ENCODE measurements around the gene GPR150. TPM values are rescaled to one million over a fixed set of nuclear protein-coding genes. Genes with fewer than 3 reads are reported as not detected.
"Not testable (repeated sequence)": the region's sequence is repeated elsewhere in the genome, so short reads cannot be mapped to it uniquely, and the experiment has no call there.

Gene GPR150
- total RNA-seq, 1 experiment from 2014 or later: 0.34 TPM

DNA sequence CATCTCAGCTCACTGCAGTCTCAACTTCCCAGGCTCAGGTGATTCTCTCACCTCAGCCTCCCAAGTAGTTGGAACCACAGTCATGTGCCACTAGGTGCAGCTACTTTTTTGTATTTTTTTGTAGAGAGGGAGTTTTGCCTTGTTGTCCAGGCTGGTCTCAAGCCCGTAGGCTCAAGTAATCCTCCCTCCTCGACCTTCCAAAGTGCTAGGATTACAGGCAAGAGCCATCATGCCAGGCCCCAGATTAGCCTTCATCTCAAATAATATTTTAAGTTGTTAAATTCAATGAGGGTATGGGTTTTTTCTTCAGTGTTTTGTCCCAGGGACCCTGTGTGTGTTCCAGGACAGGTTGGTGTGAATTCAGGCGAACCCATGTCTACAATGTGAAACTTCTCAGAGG is 14.2 kb downstream of the GPR150 start:
- no peak overlapping the region for H3K4me2 ChIP-seq (ENCODE audit: low read depth, low read length, poor library complexity, severe bottlenecking)
- H3K4me1 ChIP-seq (ENCODE audit: low read length): peaks cover 2% of the 10 kb centered on the region
- H3K9me2 ChIP-seq (replicated peaks; ENCODE audit: insufficient read depth, low read length): 0 out of 2 replicates have a peak, but pooled peaks cover 6% of the 10 kb centered on the region
- DNase-seq: no peak
- no peak overlapping the region for H2AFZ ChIP-seq (ENCODE audit: low read length)
- no peak overlapping the region for H3K4me3 ChIP-seq (ENCODE audit: low read length)
- no peaks in the 10 kb centered on the region for H4K20me1 ChIP-seq (ENCODE audit: insufficient read depth, low read depth, low read length)
- no peak overlapping the region for H3K9ac ChIP-seq (ENCODE audit: low read length)
- H3K36me3 ChIP-seq (ENCODE audit: insufficient read depth, low read length): no peaks in the 10 kb centered on the region
- no peaks in the 10 kb centered on the region for H3K79me2 ChIP-seq (ENCODE audit: low read length)
- no peak overlapping the region for H3K27ac ChIP-seq (ENCODE audit: low read length)
- H3K27me3 ChIP-seq (ENCODE audit: low read length): no peaks in the 10 kb centered on the region
- no peaks in the 10 kb centered on the region for H3K9me3 ChIP-seq (ENCODE audit: low read length)

DNA sequence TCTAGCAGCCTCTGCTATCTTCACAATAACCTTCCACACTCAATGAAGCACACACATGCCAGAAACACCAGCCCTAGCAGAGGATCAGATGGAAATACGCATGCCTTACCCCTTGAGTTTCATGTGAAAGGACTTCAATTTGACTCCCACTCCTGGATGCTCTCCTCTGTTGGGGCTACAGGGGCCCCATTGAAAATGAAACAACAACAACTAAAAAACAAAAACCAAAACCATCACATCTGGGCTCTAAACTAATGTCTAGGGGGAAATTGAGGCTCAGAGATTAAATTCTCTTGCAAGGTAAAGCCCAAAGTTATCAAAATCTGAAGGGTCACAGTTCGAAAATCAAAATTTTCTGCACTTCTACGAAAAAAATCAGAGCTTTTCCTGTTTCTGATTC is 18.7 kb downstream of the GPR150 start:
- Histone ChIP-seq H3K9me3 (ENCODE audit: low read length) (no peaks in the 10 kb centered on the region), H3K4me1 (ENCODE audit: low read length) (peaks cover 10% of the 10 kb centered on the region), H3K9me2 (replicated peaks; ENCODE audit: insufficient read depth, low read length) (no peaks in the 10 kb centered on the region), H3K27ac (ENCODE audit: low read length) (no peak overlapping the region), H3K79me2 (ENCODE audit: low read length) (no peaks in the 10 kb centered on the region), H4K20me1 (ENCODE audit: insufficient read depth, low read depth, low read length) (no peaks in the 10 kb centered on the region), H3K27me3 (ENCODE audit: low read length) (no peaks in the 10 kb centered on the region), H2AFZ (ENCODE audit: low read length) (no peak overlapping the region), H3K36me3 (ENCODE audit: insufficient read depth, low read length) (no peaks in the 10 kb centered on the region), H3K4me2 (ENCODE audit: low read depth, low read length, poor library complexity, severe bottlenecking) (no peak overlapping the region), H3K4me3 (ENCODE audit: low read length) (no peak overlapping the region), H3K9ac (ENCODE audit: low read length) (no peak overlapping the region)
- DNase-seq: no peak

DNA sequence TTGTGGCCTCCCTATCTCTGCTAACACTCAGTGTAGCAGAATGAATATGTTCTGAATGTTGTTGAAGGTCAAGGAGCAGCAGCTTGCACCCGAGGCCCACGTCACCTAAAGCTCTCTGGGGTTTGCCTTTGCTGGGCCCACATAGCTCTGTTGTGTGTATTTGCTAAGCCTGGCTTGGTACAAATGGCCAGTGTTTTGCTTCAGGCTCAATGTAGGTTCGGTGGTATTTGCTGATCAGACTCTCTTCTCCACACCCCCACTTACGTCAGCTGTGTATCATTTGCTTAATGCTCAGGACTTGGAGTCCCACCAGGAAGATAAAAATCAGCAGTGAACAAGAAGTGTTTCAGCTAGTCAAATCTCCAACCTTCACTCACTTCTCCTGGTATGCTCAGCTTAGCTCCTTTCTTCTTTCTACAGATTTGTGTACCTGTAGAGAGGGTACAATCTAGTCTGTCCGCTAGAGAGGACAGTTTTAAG is 21.9 kb downstream of the GPR150 start:
- H3K9ac ChIP-seq (ENCODE audit: low read length): no peak overlapping the region
- H3K9me3 ChIP-seq (ENCODE audit: low read length): no peaks in the 10 kb centered on the region
- DNase-seq: no peak
- H3K9me2 ChIP-seq (replicated peaks; ENCODE audit: insufficient read depth, low read length): no peaks in the 10 kb centered on the region
- H4K20me1 ChIP-seq (ENCODE audit: insufficient read depth, low read depth, low read length): no peaks in the 10 kb centered on the region
- H3K4me1 ChIP-seq (ENCODE audit: low read length): peaks cover 20% of the 10 kb centered on the region
- 0 out of 2 replicates have a peak overlapping the region, but pooled peaks have one; percentile 37 for H2AFZ ChIP-seq (ENCODE audit: low read length)
- H3K4me3 ChIP-seq (ENCODE audit: low read length): no peak overlapping the region
- no peaks in the 10 kb centered on the region for H3K27me3 ChIP-seq (ENCODE audit: low read length)
- no peaks in the 10 kb centered on the region for H3K36me3 ChIP-seq (ENCODE audit: insufficient read depth, low read length)
- no peaks in the 10 kb centered on the region for H3K79me2 ChIP-seq (ENCODE audit: low read length)
- no peak overlapping the region for H3K4me2 ChIP-seq (ENCODE audit: low read depth, low read length, poor library complexity, severe bottlenecking)
- H3K27ac ChIP-seq (ENCODE audit: low read length): no peak overlapping the region

DNA sequence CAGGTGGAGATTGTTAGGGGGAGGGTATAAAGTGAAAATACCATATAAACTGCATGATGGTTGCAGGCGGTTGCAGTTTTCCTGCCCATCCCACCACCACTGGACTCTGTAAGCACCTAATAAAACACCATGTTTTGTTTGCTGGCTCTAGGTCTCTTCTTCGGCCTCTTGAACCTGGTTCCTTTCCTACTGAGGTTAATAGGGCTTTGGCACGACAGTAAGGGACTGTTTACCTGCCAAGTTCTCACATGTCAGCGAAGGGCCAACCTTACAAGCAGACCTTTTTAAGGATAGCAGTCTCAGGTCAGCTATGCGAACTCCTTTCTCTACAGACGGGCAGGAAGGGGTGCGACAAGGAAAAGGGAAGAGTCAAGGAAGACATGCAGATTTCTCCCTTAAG is 23.3 kb downstream of the GPR150 start:
- Histone ChIP-seq H3K9me2 (replicated peaks; ENCODE audit: insufficient read depth, low read length) (no peaks in the 10 kb centered on the region), H3K79me2 (ENCODE audit: low read length) (no peaks in the 10 kb centered on the region), H3K36me3 (ENCODE audit: insufficient read depth, low read length) (no peaks in the 10 kb centered on the region), H3K27me3 (ENCODE audit: low read length) (no peaks in the 10 kb centered on the region), H3K9me3 (ENCODE audit: low read length) (no peaks in the 10 kb centered on the region), H3K4me3 (ENCODE audit: low read length) (no peak overlapping the region), H3K4me2 (ENCODE audit: low read depth, low read length, poor library complexity, severe bottlenecking) (no peak overlapping the region), H3K9ac (ENCODE audit: low read length) (no peak overlapping the region), H4K20me1 (ENCODE audit: insufficient read depth, low read depth, low read length) (no peaks in the 10 kb centered on the region), H3K4me1 (ENCODE audit: low read length) (peaks cover 34% of the 10 kb centered on the region), H2AFZ (ENCODE audit: low read length) (no peak overlapping the region), H3K27ac (ENCODE audit: low read length) (no peak overlapping the region)
- no peak for DNase-seq

DNA sequence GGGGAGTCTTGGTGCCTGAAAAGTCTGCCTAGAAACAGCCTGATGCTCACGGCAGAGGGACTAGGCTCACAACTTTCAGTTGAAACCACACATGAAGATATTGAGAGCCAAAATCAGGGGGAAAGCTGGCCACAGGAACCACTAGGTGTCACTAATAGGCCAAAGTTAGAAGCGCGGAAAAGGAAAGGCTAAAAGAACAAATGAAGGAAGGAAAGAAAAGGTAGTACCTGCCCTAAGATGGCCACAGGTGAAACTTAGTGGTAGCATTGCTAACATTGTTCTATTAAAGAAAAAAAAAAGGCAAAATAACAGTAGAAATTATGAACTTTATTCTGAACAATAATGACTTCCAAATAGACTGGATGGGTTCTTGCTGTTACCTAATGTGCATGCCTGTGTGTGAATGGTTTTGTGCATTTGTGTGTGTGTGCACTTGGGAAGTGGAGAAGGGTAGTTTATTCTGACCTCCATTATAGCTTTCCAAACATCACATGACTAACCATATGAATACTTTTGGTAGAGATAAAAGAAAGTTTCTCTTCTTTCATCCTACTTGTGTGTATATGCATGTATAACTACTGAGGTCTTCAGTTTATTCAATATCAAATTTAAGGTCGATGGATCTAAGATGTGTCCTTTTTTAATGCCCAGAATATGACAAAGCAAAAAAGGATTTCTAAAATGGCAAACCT is 24.6 kb downstream of the GPR150 start:
- Histone ChIP-seq H4K20me1 (ENCODE audit: insufficient read depth, low read depth, low read length) (no peaks in the 10 kb centered on the region), H2AFZ (ENCODE audit: low read length) (peak overlapping the region; percentile 94), H3K4me1 (ENCODE audit: low read length) (peaks cover 38% of the 10 kb centered on the region), H3K4me3 (ENCODE audit: low read length) (no peak overlapping the region), H3K9me3 (ENCODE audit: low read length) (no peaks in the 10 kb centered on the region), H3K79me2 (ENCODE audit: low read length) (no peaks in the 10 kb centered on the region), H3K4me2 (ENCODE audit: low read depth, low read length, poor library complexity, severe bottlenecking) (no peak overlapping the region), H3K9ac (ENCODE audit: low read length) (no peak overlapping the region; the same call in 1 of the 2 replicates), H3K9me2 (replicated peaks; ENCODE audit: insufficient read depth, low read length) (no peaks in the 10 kb centered on the region), H3K27ac (ENCODE audit: low read length) (no peak overlapping the region), H3K27me3 (ENCODE audit: low read length) (no peaks in the 10 kb centered on the region), H3K36me3 (ENCODE audit: insufficient read depth, low read length) (no peaks in the 10 kb centered on the region)
- DNase-seq: peak; percentile 80

DNA sequence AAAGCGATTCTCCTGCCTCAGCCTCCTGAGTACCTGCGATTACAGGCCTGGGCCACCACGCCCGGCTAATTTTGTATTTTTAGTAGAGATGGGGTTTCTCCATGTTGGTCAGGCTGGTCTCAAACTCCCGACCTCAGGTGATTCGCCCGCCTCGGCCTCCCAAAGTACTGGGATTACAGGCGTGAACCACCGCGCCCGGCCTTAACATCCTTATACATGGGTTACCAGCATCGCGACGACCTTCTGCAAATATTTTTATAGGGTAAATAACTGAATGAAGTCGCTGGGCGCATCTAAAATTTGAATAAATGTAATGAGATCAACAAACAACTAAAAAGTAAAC is 26.3 kb downstream of the GPR150 start:
- Histone ChIP-seq H2AFZ (ENCODE audit: low read length) (0 out of 2 replicates have a peak overlapping the region, but pooled peaks have one; percentile 32), H3K4me2 (ENCODE audit: low read depth, low read length, poor library complexity, severe bottlenecking) (peak overlapping the region; percentile 92), H3K4me3 (ENCODE audit: low read length) (peak overlapping the region; percentile 76; the same call in 1 of the 2 replicates), H3K4me1 (ENCODE audit: low read length) (peaks cover 39% of the 10 kb centered on the region)
- not testable (repeated sequence) for H3K27ac ChIP-seq (ENCODE audit: low read length); H3K9me3 ChIP-seq (ENCODE audit: low read length); DNase-seq; H3K9ac ChIP-seq (ENCODE audit: low read length); H3K27me3 ChIP-seq (ENCODE audit: low read length); H3K9me2 ChIP-seq (replicated peaks; ENCODE audit: insufficient read depth, low read length); H3K36me3 ChIP-seq (ENCODE audit: insufficient read depth, low read length); H3K79me2 ChIP-seq (ENCODE audit: low read length); H4K20me1 ChIP-seq (ENCODE audit: insufficient read depth, low read depth, low read length)

DNA sequence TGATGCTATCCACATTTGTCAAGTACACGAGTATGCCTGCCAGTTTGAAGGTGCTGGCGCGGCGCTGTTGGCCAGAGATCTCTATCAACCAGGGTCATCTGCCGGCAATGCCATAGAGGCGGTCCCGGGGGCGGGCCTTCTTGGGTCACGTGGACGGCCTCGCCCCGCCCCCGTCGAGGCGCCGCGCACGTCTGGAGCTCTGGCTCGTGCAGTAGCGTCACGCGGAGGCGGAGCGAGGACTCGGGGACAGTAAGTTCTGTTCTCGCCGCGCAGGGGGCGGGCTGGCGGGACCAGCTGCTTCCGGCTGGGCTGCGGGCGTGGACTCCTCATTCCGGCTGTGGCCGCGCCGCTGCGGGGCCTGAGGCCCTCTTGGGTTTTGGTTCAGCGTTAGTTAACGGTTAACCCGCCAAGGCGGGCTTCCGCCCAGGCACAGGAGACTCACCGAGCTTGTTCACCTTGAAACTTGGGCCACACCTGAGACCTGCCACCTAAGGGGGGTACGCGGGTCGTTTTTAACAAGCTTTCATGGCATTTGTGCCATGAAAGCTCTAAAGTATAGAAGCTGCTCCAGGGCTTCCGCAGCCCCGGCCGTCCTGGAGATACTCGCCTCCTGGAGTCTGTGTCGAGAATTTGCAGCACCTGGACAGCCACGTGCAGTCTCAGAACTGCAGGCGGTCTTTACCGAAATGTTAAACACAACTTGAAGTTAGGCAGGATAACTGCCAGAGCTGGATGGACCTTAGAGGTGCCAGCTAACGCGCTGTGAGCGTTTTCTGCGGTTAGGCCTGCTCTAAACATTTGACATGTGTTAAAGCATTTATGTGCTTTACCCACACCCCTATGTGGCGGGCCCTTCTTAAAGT is 26.9 kb downstream of the GPR150 start, which contains the start of gene RFESD:
Gene RFESD, plus strand, starts transcription at position 209 of the 863 bp plus-strand sequence. CDS start 5,495 bp downstream, outside the sequence.
- Histone ChIP-seq H4K20me1 (ENCODE audit: insufficient read depth, low read depth, low read length) (no peaks in the 10 kb centered on the region), H3K79me2 (ENCODE audit: low read length) (no peaks in the 10 kb centered on the region), H3K4me3 (ENCODE audit: low read length) (peak within 1 kb of the TSS; percentile 76), H2AFZ (ENCODE audit: low read length) (peak within 1 kb of the TSS; percentile 81), H3K9ac (ENCODE audit: low read length) (peak within 1 kb of the TSS; percentile 76), H3K4me2 (ENCODE audit: low read depth, low read length, poor library complexity, severe bottlenecking) (peak within 1 kb of the TSS; percentile 92), H3K9me2 (replicated peaks; ENCODE audit: insufficient read depth, low read length) (no peaks in the 10 kb centered on the region), H3K27me3 (ENCODE audit: low read length) (no peaks in the 10 kb centered on the region), H3K4me1 (ENCODE audit: low read length) (peaks cover 33% of the 10 kb centered on the region), H3K9me3 (ENCODE audit: low read length) (no peaks in the 10 kb centered on the region), H3K36me3 (ENCODE audit: insufficient read depth, low read length) (no peaks in the 10 kb centered on the region), H3K27ac (ENCODE audit: low read length) (peak within 1 kb of the TSS; percentile 45)
- DNase-seq: peak; percentile 99

Data from Karpas-422 (cell line).